Midbrain (tissue), 1 donor: ENCODE data around the gene FHOD1.

Source experiments
- DNase-seq: peaks from one replicate; lab custom pipeline; 2025; lab: John Stamatoyannopoulos, UW

Gene FHOD1

DNA sequence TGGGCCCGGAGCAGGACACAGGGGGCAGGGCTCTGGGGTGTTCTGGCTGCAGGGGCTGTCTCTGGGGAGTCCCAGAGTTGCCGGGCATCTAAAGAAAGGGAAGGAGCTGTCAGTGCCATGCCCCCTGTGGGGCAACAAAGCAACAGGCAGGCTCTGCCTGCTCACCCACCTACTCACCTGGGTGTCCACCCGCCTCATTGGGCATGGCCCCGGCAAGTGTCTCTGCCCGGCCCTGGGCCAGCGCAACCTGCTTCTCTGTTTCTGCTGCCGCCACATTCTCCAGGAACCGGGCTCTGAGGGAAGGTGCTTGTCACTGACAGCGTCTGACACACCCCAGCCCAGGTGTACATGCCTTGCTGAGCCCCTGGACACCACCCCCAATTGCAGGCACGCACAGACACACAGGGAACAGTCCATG is 13.1 kb downstream of the FHOD1 start:
- DNase-seq = no peak

DNA sequence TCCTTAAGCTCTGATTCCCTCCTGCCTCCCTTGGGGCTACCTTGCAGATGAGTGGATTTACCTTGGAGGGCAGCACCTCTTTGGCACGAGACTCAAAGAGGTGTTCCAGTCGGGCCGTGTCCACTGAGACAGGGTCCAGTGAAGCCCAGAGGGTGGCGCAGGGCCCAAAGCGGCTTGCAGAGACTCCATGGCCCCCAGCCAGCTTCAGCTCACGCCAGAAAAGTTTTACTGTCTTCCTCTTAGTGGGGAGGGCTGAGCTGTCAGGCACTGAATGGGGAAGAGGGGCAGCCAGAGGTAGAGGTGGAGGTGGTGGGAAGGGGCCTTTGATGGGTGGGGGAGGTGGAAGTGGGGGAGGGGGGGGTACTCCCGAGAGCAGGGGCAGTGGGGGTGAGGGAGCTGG is 13.7 kb downstream of the FHOD1 start:
- DNase-seq = no peak

DNA sequence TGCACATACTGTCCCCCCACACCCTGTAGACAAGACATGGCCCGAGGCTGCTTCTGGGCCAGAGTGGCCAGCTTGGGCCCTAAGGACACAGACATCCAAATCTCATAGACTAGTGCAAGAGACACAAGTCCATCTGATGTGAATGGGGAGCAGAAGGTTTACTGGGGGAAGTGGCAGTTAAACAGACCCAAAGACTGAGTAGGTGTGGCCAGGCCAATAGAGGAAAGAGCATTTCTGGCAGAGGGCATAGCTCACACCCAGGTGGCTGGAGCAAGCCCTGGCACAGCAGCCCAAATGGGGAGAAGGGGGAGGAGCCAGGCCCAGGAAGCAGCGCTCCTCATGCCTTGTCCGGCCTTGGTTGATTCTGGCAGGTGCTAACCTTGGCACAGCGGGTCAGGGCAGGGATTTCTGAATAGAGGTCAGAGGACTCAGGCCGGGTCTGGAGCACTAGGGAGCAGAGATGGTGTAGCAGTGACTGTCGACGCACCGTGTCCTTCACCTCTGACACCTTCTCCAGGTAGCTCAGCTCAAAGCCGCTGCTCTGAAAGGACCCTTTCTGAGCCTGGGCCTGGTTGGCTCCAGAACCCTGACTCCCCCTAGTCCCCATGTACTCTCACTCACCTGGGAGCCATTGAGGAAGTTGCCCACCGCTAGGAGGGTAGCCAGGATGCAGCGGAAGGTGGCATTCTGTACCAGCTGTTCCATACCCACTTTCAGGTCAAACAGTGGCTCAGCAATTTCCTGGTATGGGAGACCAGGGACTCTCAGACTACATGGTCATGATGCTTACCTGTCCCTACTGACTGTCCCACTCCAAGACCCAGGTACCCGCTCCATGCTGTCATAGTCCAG is 16.2 kb downstream of the FHOD1 start:
- DNase-seq = no peak

DNA sequence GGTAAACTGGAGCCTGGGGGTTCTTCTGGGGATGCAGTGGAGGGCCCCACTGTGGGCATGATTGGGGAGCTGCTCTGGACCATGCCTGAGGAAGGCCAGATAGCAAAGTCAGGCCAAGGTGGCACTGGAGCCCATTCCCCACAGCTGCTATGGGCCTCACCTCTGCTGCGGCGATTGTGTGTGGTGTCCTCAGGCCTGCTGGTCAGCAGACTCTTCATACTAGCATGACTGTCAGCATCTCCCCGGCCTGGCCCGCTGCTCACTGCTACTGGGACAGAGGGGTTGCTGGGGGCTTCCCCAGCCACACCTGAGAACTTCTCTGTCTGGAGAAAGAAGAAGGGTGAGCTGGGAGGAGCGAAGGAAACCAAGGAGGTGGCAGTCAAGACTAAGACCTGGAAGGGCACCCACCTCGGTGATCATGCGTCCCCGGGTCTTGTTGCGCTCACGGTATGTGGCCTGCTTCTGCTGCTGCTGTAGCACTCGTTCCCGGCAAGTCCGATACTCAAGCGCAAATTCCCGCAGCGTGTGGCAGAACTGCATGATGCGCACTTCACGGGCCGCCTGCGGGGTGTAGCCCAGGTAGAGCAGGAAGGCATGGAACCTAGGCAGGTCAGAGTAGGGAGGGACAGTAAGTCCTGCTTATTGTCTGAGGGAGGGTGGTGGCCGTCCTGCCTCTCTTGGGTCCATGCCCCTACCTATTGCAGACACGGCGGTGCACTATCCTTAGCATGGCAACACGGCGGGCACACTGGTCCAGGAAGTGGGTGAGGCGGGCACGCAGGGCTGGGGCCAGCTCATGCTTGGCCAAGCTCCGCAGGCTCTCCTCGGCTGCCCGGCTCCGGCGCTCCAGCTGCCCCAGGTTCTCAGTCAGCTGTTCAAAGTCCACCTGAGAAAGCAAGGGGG is 17.1 kb downstream of the FHOD1 start:
- DNase-seq = no peak

DNA sequence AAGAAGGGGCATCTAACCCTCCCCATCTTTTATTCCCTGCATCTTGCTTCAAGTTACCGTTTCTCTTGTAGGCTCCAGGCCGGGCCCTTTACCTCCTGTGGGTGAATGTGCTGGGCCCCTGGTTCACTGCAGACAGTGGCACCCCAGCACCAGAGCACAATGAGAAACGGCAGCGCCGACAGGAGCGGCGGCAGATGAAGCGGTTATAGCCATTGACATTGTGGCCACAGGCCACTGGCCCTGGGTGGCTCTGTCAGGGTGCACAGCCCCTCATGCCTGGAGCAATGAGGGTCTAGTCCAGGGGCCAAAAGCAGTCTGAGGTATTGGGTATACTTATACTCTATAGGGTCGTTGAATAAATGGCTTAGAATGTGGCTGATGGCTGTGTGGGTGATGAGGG is 18.4 kb downstream of the FHOD1 start:
- no peak for DNase-seq

DNA sequence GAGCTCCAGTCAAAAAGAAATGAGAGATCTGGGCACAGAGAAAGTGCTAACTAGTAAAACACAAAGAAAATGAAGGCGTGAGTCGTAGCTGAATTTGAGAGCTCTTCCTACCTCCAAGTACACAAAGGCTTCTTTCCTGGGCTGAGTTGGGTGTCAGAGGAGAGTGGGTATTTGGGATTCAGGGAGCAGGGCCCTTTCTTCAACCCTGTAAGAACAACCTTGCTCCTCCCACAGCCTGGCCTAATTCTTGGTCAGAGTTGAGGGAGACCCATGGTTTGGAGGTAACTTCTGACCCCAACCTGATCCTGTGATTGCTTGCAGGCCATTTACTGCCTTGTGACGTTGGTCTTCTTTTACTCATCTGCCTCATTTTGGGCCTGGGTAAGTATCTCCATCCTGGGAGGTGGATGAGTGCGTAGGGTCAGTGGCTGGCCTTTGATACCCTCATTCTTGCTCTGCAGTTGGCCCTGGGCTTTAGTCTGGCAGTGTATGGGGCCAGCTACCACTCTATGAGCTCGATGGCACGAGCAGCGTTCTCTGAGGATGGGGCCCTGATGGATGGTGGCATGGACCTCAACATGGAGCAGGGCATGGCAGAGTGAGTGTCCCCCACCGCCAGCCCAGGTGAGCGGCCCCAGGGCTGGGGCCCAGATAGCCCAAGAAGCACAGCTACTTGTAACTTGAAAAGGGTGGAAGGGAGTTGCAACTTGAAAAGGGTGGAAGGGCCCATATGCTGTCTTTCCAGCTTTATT is 19.1 kb downstream of the FHOD1 start:
- DNase-seq = no peak

DNA sequence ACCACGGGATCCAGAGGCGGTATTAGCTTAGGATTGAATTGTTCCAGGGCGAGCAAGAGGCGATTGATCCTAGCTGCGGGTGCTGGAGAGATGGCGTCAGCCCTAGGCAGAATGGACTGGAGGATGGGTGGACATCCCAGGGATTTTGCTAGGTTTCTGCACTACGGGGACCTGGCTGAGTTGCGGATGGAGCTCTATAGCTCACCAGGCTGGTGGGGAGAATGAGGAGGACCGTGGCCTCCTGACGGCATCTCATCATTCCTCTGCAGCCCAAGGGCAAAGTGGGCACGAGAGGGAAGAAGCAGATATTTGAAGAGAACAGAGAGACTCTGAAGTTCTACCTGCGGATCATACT is 19.7 kb downstream of the FHOD1 start:
- no peak for DNase-seq

DNA sequence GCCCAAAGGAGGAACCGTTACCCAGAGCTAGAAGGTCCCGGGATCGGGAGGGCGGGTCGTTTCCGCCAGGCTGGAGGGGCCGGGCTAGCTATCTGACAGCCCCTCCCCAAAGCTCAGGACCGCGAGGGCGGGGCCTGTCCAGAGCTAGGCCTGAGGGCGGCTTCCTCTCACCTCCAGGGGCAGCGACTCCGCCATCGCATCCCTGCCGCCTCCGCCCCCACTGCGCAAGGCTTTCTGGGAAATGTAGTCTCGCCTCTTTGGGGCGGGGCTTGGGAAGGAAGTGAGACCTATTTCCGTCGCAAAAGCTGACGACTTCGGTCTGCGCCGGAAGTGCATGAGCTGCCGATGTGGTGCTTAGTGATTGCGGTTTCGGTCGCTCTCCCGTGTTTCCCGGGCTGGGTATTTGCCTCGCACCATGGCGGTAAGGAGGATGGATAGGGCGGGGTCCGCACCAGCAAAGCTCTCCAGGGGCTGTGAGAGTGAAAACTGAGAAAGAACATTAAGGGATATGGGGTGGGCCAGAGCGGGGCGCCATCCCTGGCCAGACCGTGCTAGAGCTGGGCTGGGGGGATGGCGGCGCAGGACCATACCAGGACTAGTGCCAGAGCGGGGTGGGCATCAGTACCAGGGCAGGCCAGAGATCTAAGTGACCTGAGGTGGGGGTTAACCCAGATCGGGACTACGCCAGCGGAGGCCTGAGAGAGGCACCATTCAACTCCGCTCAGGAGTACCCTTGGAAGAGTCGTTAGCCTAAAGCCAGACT is 20.3 kb downstream of the FHOD1 start, which contains the start of gene TMEM208:
TSS of gene TMEM208 (plus strand) at position 327 of the 763 bp plus-strand sequence. CDS start at position 416, 89 bp downstream.
- peak; percentile 97 for DNase-seq

DNA sequence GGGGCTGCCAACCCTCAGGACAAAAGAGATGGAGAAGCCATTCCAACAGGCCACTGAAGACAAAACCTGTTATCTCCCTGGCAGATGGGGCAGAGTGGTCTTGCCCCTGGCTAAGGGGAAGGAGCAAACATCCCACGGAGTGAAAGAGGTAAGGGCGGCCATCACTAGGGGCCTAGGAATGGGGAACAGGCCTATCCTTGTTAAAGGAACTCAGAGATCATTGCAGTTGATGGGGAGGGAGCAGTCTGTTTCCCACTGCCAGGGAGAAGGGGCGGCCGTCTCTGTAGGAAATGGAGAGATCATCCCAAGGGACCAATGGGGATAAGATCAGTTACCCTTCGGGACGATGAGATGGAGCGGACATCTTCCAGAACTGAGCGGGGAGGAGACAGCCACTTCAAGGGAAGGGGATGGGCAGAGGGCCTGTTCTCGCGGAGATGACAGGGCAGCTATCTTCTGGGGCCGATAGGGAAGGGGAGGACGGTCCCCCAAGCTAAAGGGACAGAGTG is 20.9 kb downstream of the FHOD1 start:
- DNase-seq = no peak

DNA sequence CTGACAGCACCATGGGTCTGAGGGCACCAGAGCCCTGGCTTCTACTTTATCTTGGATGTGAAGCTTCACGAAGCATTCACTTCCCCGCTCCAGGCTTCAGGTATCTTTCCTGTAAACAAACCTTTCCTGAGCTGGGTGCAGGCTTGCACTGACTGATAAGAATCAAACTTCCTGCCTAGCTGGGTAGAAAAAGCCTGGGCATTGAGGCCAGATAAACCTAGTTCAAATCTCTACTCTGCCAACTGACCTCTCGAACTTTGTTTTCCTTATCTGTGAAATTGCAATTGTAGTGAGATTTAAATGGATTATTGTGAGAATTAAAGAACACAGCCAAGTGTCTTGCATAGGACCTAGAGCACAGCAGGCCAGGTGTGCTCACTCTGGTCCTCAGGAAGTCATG is 23.3 kb downstream of the FHOD1 start:
- no peak for DNase-seq

DNA sequence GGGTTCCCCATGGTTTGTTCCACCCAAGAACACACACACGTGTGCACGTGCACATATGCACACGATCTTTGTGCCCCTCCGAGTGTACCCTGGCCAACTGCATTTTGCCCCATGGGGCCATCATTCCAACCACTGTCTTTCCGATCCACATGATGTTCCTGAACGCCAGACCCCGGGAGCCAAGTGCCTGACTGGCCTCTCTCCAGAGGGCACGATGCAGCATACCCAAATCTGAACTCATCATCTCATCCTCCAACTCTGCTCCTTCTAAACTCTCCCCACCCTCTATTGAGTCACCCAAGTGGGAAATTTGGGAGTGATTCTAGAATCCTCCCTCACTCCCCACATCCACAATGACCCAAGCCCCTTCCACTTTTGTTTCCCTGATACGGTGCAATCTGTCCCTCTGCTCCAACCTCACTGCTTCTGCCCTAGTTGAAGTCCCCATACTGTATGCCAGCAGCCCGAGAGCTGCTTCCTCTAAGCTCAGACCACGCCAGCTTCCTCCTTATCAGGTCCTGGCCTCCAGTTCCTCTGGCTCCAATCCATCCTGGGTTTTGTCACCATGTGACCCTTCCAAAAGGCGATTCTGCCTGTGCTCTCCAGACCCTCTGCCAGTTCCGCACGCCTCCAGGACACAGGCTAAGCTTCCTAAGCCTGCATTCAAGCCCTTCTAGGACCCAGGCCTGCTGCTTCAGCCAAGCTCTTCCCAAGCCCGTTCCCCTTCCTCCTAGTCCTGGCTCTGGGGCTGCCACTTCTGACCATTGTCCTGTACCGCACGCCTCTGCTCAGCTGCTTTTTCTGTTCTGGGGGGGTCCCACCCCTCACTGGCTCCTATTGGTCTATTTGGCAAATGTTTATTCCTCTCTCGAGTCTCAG is 30.4 kb downstream of the FHOD1 start:
- DNase-seq = peak; percentile 25

DNA sequence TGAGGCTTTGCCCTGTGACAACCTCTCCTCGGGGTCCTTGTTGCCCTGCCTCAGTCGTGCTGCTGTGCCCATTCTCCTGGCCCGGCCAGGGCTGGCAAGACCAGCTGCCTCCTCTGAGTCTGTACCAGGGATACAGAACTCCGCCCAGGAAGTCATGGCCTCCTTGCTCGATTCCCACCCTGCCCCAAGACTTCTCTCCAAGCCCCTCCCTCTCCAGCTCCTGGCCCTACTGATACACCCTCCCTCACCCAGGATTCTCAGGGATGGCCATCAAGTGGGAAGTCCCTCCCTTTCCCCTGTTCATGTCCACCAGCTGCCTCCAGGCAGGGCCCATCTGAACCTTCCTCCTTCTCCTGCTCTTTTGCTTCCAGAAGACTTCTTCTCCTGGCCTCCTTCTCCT is 31.6 kb downstream of the FHOD1 start:
- DNase-seq = no peak

DNA sequence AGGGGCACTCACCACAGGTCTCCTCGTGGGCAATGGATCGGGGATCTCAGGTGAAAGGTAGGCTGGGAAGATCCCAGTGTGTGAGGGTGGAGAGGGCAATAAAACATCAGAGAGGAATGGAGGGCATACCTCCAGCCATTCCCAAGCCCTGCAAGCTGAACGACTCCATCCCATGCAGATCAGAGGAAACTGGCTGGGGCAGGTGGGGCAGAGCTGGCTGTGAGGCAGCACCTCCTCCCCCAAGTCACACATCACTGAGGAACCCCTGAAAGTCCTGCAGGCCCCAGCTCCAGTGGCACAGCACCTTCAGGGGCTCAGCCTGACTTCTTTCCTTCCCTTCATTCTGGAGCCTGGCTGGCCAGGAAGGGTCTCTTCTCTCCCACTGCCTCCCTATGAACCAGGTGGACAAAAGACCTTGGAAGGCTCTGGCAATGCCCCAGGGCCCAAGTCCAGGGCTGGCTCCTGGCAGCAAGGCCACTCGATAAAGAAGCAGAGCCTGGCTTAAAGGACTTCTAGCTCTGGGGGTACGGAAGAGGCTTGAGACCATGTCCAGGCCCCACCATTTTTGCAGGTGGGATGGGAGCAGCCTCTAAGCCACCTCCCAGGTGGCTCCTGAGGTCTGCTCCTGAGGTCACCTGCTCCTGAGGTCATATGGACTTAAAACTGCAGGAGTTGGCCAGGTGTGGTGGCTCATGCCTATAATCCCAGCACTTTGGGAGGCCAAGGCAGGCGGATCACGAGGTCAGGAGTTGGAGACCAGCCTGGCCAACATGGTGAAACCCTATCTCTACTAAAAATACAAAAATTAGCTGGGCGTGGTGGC is 33.9 kb downstream of the FHOD1 start:
- DNase-seq = no peak

DNA sequence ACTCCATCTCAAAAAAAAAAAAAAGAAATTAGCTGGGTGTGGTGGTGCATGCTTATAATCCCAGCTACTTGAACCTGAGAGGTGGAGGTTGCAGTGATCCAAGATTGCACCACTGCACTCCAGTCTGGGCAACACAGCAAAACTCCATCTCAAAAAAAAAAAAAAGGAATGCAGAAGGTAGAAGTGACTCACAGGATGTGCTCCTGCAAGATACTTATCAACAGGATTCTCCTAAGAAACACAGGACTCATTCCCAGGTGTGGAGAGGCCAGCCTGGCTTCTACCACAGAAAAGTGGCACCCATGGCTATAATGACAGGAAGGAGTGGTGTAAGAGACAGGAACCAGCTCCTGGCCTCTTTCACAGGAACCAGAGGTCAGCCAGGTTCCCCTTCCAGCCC is 34.5 kb downstream of the FHOD1 start:
- no peak for DNase-seq

DNA sequence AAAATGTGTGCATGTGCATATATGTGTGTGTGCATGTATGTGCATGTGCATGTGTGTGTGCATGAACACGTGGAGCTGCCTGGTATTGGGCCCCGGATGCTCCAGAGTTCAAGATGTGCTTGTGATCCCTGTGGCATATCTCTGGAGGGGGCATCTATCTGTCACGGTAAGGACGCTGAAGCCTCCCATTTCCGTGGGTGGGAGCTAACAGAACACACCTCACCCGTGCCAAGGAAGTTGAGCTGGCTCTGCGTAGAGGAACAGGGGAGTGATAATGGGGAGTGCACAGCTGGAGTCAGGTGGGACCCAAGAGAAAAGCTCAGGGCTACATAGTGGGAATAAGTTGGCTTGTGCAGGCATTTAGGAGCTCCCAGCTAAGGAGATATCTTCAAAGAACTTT is 35.6 kb downstream of the FHOD1 start:
- DNase-seq = no peak

DNA sequence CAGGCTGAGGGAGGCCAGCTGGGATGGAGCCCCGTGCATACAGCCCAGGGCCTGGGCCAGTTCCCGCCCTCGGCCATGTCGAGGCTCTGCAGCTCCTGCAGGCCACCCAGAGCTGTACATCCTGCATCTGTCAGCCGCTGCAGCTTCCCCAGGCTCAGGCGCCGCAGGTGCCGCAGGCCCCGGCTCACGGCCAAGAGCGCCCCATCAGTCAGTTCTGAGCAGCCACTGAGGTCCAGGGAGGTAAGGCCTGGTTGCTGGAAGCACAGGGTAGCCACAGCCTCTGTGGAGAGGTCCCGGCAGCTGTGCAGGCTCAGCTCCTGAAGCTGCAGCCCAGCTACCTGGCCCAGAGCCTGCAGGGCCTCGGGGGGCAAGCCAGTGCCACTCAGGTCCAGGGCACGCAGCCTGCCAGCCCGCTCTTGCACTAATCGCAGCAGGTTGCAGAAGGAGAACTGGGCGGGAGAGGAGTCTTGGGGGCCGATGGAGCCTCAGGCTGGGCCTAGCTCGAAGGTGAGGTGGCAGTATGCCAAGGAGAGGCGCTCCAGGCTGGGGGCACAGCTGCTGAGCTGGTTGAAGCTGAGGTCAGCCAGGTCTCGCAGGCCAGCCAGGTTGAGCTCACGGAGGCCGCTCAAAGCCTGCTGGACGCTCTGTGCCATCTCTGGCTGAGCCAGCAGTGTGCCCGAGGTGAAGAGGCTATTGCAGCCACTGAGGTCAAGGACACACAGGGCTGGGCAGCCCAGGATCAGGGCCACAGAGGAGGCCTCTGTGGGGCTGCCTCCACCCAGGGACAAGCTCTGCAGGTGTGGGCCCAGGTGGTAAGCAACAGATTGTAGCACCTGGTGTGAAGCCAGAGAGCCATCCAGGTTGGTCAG is 37.0 kb downstream of the FHOD1 start:
- no peak for DNase-seq

DNA sequence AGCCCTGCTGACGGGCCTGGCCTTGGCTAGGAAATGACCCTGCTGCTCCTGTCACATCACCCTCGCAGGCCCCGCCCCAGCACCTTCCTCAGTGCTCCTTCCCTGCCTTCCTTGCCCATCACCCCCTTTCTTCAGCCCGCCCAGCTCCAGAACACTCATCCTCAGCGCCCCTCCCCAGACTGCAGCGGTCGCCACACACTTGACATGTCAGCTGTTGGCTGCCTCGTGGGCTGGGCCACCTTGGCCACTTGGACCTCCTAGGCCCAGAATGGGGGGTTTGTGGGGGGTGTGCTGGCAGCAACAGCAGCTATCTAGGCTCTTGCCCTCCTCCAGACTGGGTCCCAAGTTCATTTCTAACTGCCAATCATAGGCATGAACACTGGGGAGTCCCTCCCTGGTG is 37.7 kb downstream of the FHOD1 start:
- no peak for DNase-seq

DNA sequence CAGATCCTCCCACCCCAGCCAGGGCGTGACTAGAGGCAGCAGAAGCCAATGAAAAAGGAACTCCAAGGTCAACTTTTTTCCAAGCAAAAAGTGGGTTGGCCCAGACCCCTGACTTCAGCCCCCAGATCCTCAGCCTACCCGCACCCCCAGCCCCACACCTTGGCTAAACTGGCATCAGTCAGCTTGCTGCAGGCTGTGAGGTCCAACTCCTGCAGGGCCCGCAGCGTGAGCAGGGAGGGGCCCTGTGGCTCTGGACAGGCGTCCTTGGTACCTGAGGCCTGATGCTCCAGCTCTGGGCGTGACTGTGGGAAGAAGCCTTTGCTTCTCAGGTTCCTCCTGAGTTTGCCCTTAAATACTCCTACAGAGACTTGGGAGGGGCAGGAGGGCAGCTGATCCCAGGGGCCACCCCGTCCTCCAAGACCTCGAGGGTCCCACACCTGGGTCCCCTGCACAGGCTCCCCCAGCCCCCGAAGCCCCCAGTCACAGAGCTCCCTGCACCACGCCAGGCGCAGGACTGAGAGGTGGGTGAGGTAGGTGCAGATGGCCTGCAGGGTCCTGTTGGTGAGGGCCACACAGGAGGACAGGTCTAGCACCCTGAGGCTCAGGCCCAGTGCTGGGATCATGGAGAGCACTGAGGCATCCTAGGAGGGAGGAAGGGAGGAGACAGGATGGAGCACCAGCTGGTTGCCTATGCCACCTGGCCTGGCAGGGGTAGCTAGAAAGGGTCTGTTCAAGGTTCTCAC is 39.0 kb downstream of the FHOD1 start:
- no peak for DNase-seq
